Erythroblast (primary cell): ENCODE data around the gene KRTAP9-6.
"Not testable (repeated sequence)": the region's sequence is repeated elsewhere in the genome, so short reads cannot be mapped to it uniquely, and the experiment has no call there.

ENCODE experiments used
- GATA1 ChIP-seq: IDR thresholded peaks from 2 replicates; pipeline ENCODE4 v1.6.1; 2011; ENCODE audit warnings: low read depth, mild to moderate bottlenecking, control low read depth, low read length, moderate library complexity
- POLR2A ChIP-seq: IDR thresholded peaks from 2 replicates; pipeline ENCODE4 v1.6.1; 2011; ENCODE audit warnings: mild to moderate bottlenecking, low read length

DNA sequence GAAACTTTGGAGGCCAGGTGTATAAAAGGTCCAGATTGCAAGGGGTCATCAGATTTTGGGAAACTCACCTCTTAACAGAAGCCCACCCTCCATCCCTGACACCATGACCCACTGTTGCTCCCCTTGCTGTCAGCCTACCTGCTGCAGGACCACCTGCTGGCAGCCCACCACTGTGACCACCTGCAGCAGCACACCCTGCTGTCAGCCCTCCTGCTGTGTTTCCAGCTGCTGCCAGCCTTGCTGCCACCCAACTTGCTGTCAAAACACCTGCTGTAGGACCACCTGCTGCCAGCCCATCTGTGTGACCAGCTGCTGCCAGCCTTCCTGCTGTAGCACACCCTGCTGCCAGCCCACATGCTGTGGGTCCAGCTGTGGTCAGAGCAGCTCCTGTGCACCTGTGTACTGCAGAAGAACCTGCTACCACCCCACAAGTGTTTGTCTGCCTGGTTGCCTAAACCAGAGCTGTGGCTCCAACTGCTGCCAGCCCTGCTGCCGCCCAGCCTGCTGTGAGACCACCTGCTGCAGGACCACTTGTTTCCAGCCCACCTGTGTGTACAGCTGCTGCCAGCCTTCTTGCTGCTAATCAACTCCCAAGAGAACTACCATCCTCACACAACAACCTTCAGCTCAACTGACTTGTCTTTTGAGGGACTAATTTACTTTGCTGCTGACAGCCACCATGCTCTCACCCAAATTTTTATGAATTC, 32.6 kb upstream of the KRTAP9-6 start, which contains the start of gene KRTAP9-3:
- not testable (repeated sequence) for TF ChIP-seq POLR2A, GATA1
